NCI-H526 treated with DMSO at 0.1 percent for 48 hours (cell line): Measurements from ENCODE around the gene ARIH2.

Experiments used
- DNase-seq: peaks from one replicate; lab custom pipeline; 2025; lab: John Stamatoyannopoulos, UW

The ARIH2 gene

DNA sequence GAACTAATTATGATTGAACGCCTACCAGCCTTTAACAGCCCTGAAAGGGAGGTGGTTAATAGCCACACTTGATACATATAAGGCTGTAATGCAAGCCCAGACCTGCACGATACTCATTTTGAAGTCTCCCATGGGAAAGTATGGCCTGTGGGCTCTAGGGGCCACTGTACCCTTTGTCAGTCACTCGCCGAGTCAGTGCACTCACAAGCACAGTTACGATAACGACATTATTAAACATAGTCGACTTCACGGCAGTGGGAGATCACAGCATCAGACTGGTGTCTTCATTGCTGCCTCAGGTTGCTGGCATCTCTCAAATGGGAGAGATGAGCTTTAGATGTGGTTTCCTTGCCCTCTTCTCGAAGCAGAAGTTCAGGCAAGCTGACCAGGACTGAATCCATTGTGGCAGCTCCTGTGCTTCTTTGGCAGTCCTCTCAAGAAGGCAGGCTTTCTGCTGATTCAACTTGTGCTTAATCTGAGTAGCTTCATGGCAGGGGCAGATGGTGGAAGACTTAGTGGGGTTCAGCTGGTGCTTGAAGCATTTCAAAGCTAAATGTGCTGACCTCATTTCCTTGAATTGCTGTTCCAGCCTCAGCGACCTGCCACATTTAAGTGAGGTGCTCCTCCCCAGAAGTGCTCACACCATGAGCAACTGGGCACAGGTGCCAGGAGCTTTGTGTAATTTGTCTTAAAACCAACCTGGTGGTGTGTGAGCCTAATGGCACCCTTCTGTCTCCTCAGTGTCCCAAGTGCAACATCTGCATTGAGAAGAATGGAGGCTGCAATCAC, 55.6 kb downstream of the ARIH2 start:
- no peak for DNase-seq

GRCh38 chr3:48979451-48979850, 60.8 kb downstream of the ARIH2 start:
- no peak for DNase-seq

- DNase-seq, result no peak
Observed at GRCh38 chr3:48980295-48980694, 61.7 kb downstream of the ARIH2 start.

GRCh38 chr3:48982016-48982415, 63.4 kb downstream of the ARIH2 start:
- no peak for DNase-seq

DNA sequence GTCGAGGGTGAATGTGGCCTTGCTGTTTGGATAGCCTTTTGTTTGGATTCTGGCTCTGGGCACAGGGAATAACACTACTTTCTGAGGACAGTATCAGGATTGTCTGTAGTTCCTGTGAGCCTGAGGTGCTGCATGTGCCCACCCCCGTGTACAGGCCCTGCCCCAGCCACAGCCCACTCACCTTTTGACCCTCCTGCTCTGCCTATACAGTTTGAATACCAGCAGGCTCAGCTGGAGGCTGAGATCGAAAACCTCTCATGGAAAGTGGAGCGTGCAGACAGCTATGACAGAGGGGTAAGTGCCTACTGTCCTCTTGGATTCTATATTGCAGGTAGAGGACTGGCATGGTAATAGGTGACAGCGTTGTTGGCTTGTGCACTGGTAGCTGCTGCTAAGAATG, 64.0 kb downstream of the ARIH2 start:
- DNase-seq, result no peak

- DNase-seq, result no peak
Observed at GRCh38 chr3:48983096-48983495, 64.5 kb downstream of the ARIH2 start.

GRCh38 chr3:48984663-48985062, 66.0 kb downstream of the ARIH2 start:
- DNase-seq, result no peak

DNA sequence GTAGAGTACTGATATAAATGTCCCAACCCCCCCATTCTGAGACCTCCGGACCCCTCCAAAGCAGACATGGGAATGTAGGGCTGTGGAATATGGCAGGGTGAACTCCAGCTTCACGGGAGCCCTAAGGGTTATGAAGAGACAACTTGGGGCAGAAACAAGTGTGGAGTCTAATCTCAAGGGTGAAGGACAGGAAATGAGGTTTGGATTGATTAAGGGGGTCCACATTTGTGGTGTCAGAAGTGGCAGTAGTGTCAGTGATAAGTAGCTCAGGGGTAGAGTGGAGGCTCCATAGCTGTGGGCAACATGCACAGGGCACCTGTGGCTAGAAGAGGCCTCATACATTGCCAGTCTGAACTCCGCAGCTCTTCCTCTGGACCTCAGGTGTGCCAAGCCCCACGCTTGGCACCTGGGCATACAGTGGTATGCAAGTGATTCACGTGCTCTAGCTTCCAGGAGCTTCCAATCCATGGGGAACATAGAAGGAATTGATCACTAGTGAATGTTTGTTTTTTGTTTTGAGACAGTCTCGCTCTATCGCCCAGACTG, 67.3 kb downstream of the ARIH2 start:
- DNase-seq, result no peak

DNA sequence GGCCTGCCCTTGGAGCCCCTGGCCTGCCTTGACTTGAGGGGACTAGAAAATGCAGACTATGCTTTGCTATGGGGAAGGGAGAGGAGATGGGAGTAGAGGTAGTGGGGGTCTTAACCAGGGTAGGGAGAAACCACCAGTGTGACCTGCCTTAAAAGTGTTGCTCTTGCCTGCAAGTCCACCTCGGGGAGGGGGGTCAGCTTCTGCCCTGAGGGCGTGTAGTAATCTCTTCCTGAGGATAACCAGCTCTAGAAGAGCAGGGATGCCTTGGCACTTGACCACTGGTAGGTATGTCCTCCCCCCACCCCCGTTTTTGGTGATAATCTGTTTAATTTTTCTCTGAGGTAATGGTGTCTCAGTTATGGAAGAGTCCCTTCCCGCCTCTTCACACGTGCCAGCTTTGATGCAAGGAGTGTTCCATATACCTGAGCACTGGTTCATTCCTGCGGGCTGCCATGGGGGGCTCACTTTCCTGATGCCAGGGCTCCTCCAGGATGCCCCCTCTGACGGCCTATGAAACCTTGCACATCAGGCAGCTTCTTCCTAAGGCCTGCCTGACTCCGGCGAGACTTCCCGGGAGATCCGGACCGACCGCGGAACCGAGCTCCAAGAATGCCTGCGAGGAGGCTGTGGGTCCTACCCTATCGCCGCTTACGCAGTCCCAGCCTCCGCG, 70.6 kb downstream of the ARIH2 start:
- no peak for DNase-seq

- peak; percentile 44 for DNase-seq
Observed at GRCh38 chr3:48989796-48990635, 71.4 kb downstream of the ARIH2 start, which contains the start of gene P4HTM. Gene P4HTM, plus strand, starts transcription at chr3:48990241. Its CDS starts 16 bp downstream, at chr3:48990257.

DNA sequence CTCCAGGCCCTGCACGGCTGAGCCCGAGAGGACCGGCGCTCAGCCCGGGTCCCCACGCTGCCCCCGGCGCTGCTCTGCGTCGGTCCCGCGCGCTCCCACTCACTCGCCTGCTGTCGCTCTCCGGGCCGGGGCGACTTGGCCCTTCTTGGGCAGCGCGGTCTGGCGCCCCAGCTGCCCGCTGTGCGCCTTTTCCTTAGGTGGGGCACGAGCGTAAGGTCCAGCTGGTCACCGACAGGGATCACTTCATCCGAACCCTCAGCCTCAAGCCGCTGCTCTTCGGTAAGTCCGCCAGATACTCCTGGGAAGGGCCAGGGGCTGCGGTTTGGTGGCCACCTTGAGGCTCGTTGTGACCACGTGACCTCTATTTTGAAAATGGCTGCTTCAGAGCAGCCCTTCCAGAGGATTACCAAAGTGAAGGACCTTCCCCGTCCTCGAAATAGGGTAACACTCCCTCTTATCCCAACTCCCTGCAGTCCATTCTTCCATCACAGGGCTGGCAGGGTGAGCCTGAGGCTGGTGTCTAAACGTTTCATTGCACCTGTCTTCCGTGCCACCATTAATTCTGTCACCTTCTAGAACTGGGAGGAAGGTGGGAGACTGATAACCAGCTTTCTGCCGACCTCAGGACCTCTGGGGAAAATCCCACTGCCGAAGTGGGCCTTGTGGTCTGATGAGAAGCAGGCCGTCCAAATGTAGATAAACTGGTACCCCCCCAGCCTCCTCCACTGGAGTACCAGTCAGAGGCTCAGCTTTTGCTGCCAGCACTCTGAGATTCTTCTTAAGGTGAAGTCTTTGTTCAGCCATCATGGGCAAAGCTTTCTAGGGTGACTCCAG, 72.2 kb downstream of the ARIH2 start:
- DNase-seq, result peak; percentile 26

DNA sequence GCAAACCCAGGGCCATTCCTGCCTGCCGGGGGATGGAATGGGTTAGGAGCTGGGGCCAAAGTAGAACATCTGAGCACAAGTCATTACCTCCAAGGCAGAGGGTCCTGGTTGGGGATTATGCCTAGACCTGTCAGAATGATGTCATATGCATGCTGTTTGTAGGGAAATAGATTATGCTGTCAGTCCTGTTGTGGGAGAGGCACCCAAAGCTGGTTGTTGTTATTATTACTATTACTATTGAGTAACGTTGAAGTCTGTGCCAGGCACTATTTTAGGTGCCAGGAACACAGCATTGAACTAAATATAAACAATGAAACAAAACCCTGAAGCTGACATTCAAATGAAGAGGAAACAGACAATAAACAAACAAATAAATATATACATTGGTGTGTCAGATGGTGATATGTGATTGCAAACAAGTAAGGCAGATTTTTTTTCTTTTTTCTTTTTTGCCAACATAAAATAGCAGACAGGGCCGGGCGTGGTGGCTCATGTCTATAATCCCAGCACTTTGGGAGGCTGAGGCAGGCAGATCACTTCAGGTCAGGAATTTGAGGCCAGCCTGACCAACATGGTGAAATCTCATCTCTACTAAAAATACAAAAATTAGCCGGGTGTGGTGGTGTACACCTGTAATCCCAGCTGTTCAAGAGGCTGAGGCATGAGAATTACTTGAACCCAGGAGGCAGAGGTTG, 73.4 kb downstream of the ARIH2 start:
- no peak for DNase-seq

- DNase-seq, result no peak
Observed at GRCh38 chr3:48993834-48994233, 75.2 kb downstream of the ARIH2 start.

DNA sequence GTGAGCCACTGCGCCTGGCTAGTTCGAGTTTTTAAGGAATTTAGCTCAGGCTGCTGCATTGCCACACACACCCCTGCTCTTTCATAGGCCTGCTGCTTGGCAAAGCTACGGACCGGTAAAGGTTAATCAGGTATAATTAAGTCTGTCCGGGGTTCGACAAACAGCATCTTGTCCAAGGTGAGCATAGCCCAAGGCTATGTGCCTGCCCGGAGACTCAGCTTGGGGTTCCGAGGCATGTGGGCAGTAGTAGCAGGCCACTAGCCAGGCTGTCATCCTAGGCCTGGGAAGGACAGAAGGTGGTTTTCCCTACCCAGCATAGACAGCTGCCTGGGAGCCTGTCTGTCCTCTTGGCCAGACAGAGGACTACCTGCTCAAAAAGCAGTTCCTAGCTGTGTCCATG, 78.0 kb downstream of the ARIH2 start:
- DNase-seq, result no peak

- no peak for DNase-seq
Observed at GRCh38 chr3:48997102-48997635, 78.5 kb downstream of the ARIH2 start.

DNA sequence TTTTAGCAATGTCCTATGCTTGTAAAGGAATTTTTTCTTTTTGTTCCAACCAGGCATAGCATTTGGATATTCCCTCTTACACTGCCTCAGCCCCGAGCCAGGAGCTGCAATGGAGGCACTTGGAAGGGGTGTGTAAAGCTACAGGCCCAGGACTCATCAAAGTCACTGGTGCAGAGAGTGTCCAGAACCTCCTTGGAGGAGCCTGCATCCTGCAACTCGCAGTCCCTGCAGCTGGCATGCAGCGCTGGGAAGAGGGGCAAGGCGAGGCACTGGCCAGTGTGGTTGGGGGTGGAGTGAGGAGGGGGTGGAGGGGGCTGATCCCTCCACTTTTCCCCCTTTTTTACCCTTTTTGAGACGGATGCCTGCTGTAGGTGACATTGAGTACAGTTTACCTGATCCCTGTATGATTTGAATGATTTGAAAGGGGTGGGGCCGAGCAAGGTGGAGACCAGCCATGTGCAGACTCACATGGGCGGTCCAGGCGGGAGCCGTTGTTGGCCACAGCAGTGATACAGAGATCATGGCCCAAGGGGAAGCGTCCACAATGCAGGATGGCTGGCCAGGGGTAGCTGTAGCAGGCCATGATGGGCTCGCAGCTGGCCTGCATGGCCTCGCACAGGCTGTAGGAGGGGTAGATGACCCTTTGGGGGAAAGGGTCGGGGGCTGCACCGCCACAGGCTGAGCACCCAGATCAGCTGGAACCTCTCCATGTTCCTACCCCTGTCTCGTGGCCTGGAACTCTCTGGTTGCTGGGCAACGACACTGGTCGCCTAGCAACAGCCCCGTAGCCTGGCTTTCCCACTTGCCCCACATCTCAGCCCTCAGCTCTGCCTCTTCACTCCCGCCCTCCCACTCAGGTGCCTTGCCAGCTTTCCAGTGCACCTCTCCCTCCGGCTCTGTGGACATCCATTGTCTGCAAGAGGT, 79.3 kb downstream of the ARIH2 start:
- peak; percentile 61 for DNase-seq

- DNase-seq, result no peak
Observed at GRCh38 chr3:48999085-48999858, 80.6 kb downstream of the ARIH2 start.

DNA sequence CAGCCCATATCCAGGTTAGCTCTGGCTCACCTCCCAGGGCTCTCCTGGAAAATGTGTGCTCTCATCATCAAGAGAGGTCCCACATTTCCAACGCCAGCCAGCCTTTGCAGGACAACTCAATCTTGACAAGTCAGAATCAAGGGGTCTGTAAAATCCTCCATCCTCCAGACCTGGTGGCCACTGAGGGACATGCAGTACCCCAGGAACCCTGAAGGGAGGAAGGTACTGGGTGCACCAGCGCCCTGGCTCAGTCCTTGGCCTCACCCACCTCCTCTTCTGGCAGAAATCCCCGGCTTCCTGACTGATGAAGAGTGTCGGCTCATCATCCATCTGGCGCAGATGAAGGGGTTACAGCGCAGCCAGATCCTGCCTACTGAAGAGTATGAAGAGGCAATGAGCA, 82.5 kb downstream of the ARIH2 start:
- no peak for DNase-seq
